Right lobe of liver (tissue), 4 donors: ENCODE data around the gene JAZF1.

ENCODE experiments used
- POLR2A ChIP-seq: fragments of 450-650 bp; IDR thresholded peaks from one replicate; pipeline ENCODE4 v1.6.1; 2017; ENCODE audit warnings: antibody characterized with exemption, mild to moderate bottlenecking
- TF ChIP-seq, protein P1 (sequence below), 4 donors: fragments of 200-600 bp in 3 of 4; fragments of 450-650 bp in 1 of 4; IDR thresholded peaks; one replicate each; pipeline versions ENCODE4 v1.5.1 to v1.8.0; 2016 to 2022; ENCODE audit warnings: antibody characterized with exemption in 4 of 4, mild to moderate bottlenecking in 2 of 4
- donor health status: DM: no; HTN: no; CAD: no.
- donor health status: DM: no; HTN: no; CAD: no.
- donor health status: DM: no; HTN: yes; CAD: no.

DNA sequence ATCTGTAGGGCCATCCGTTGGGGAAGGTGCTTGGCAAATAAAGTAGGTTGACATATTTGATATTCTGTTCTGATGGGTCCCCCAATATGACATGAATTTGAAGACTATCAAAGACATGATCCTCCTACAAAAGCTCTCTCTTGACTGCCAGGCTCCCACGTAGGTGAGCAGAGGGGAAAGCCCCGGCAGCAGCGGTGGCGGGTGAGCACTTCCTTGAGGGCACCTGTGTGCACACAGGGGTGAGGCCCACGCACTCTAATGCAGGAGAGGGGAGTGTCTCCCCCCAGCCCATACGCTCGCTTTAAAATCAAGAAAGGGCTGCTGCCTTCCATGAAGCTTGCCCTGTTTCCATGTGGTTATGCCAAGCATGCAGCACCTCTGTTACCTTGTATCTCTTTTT lies 340.3 kb downstream of the JAZF1 start:
- TF ChIP-seq, protein P1, sequence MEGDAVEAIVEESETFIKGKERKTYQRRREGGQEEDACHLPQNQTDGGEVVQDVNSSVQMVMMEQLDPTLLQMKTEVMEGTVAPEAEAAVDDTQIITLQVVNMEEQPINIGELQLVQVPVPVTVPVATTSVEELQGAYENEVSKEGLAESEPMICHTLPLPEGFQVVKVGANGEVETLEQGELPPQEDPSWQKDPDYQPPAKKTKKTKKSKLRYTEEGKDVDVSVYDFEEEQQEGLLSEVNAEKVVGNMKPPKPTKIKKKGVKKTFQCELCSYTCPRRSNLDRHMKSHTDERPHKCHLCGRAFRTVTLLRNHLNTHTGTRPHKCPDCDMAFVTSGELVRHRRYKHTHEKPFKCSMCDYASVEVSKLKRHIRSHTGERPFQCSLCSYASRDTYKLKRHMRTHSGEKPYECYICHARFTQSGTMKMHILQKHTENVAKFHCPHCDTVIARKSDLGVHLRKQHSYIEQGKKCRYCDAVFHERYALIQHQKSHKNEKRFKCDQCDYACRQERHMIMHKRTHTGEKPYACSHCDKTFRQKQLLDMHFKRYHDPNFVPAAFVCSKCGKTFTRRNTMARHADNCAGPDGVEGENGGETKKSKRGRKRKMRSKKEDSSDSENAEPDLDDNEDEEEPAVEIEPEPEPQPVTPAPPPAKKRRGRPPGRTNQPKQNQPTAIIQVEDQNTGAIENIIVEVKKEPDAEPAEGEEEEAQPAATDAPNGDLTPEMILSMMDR (IDR thresholded peaks at IDR 0.05) = no peak
- TF ChIP-seq POLR2A = no peak
